Activated T-cell treated with anti-CD3 and anti-CD28 coated beads, Interleukin-2, amount 50 U/mL, for 24 hours (primary cell): ENCODE results near the gene CXCL16.
"Not testable (repeated sequence)": the region's sequence is repeated elsewhere in the genome, so short reads cannot be mapped to it uniquely, and the experiment has no call there.

Experiments
- DNase-seq: peaks from one replicate; pipeline ENCODE4 v3.0.0-alpha.2; 2020
- H3K27ac Mint-ChIP-seq: 2 replicates; pipeline ENCODE4 v1.8.0; 2020; ENCODE audit warnings: mild to moderate bottlenecking, mixed read lengths
- H3K27me3 Mint-ChIP-seq: 2 replicates; pipeline ENCODE4 v1.8.0; 2020; ENCODE audit warnings: mixed read lengths
- H3K36me3 Mint-ChIP-seq: 2 replicates; pipeline ENCODE4 v1.8.0; 2020; ENCODE audit warnings: low read depth, mixed read lengths
- H3K4me1 Mint-ChIP-seq: 2 replicates; pipeline ENCODE4 v1.8.0; 2020; ENCODE audit warnings: low read depth, mixed read lengths
- H3K4me3 Mint-ChIP-seq: 2 replicates; pipeline ENCODE4 v1.8.0; 2020; ENCODE audit warnings: mild to moderate bottlenecking, moderate library complexity, mixed read lengths
- H3K9me3 Mint-ChIP-seq: 2 replicates; pipeline ENCODE4 v1.8.0; 2020; ENCODE audit warnings: mixed read lengths

Gene CXCL16

GRCh38 chr17:4706121-4706520, 33.6 kb downstream of the CXCL16 start:
- Mint-ChIP-seq H3K27ac (peak overlapping the region; percentile 15), H3K36me3 (peaks cover 52% of the 10 kb centered on the region), H3K4me3 (peak overlapping the region; percentile 94), H3K27me3 (no peaks in the 10 kb centered on the region), H3K4me1 (peaks cover 62% of the 10 kb centered on the region), H3K9me3 (no peaks in the 10 kb centered on the region)
- no peak for DNase-seq

- H3K4me1 Mint-ChIP-seq, result peaks cover 64% of the 10 kb centered on the region
- peak overlapping the region; percentile 99 for H3K27ac Mint-ChIP-seq
- peak overlapping the region; percentile 94 for H3K4me3 Mint-ChIP-seq
- H3K27me3 Mint-ChIP-seq, result no peaks in the 10 kb centered on the region
- no peak for DNase-seq
- H3K9me3 Mint-ChIP-seq, result no peaks in the 10 kb centered on the region
- H3K36me3 Mint-ChIP-seq, result peaks cover 55% of the 10 kb centered on the region
Measured at GRCh38 chr17:4704991-4705390, 34.7 kb downstream of the CXCL16 start.

- not testable (repeated sequence) for H3K27me3 Mint-ChIP-seq, H3K9me3 Mint-ChIP-seq, DNase-seq
- Mint-ChIP-seq H3K4me3 (peak overlapping the region; percentile 94), H3K36me3 (peaks cover 58% of the 10 kb centered on the region), H3K4me1 (peaks cover 61% of the 10 kb centered on the region), H3K27ac (peak overlapping the region; percentile 99)
Measured at GRCh38 chr17:4704574-4704907, 35.2 kb downstream of the CXCL16 start.

- H3K36me3 Mint-ChIP-seq, result peaks cover 69% of the 10 kb centered on the region
- H3K4me3 Mint-ChIP-seq, result peak overlapping the region; percentile 94
- no peak for DNase-seq
- no peaks in the 10 kb centered on the region for H3K9me3 Mint-ChIP-seq
- H3K27me3 Mint-ChIP-seq, result no peaks in the 10 kb centered on the region
- peak overlapping the region; percentile 99 for H3K27ac Mint-ChIP-seq
- H3K4me1 Mint-ChIP-seq, result peaks cover 56% of the 10 kb centered on the region
Measured at GRCh38 chr17:4703330-4703691, 36.4 kb downstream of the CXCL16 start.

GRCh38 chr17:4701116-4701515, 38.6 kb downstream of the CXCL16 start:
- DNase-seq, result no peak
- H3K4me3 Mint-ChIP-seq, result peak overlapping the region; percentile 94
- H3K9me3 Mint-ChIP-seq, result no peaks in the 10 kb centered on the region
- H3K27ac Mint-ChIP-seq, result peak overlapping the region; percentile 83
- peaks cover 67% of the 10 kb centered on the region for H3K4me1 Mint-ChIP-seq
- peaks cover 87% of the 10 kb centered on the region for H3K36me3 Mint-ChIP-seq
- no peaks in the 10 kb centered on the region for H3K27me3 Mint-ChIP-seq

- peaks cover 86% of the 10 kb centered on the region for H3K36me3 Mint-ChIP-seq
- not testable (repeated sequence) for H3K4me3 Mint-ChIP-seq, H3K9me3 Mint-ChIP-seq, DNase-seq, H3K27me3 Mint-ChIP-seq, H3K27ac Mint-ChIP-seq
- peaks cover 60% of the 10 kb centered on the region for H3K4me1 Mint-ChIP-seq
Measured at GRCh38 chr17:4699401-4700056, 40.2 kb downstream of the CXCL16 start.

- Mint-ChIP-seq H3K4me1 (peaks cover 56% of the 10 kb centered on the region), H3K27me3 (no peaks in the 10 kb centered on the region), H3K27ac (peak overlapping the region; percentile 88), H3K4me3 (peak overlapping the region; percentile 21), H3K36me3 (peaks cover 84% of the 10 kb centered on the region), H3K9me3 (no peaks in the 10 kb centered on the region)
- no peak for DNase-seq
Measured at GRCh38 chr17:4696437-4696805, 43.3 kb downstream of the CXCL16 start.

GRCh38 chr17:4693416-4693815, 46.3 kb downstream of the CXCL16 start:
- Mint-ChIP-seq H3K4me1 (peaks cover 68% of the 10 kb centered on the region), H3K4me3 (no peak overlapping the region), H3K9me3 (no peaks in the 10 kb centered on the region), H3K36me3 (peaks cover 87% of the 10 kb centered on the region), H3K27me3 (no peaks in the 10 kb centered on the region), H3K27ac (no peak overlapping the region)
- DNase-seq, result no peak

- Mint-ChIP-seq H3K4me1 (peaks cover 60% of the 10 kb centered on the region), H3K27me3 (no peaks in the 10 kb centered on the region), H3K36me3 (peaks cover 89% of the 10 kb centered on the region), H3K4me3 (no peak overlapping the region), H3K9me3 (no peaks in the 10 kb centered on the region), H3K27ac (no peak overlapping the region)
- DNase-seq, result no peak
Measured at GRCh38 chr17:4691686-4692085, 48.0 kb downstream of the CXCL16 start.

- peaks cover 88% of the 10 kb centered on the region for H3K36me3 Mint-ChIP-seq
- peaks cover 54% of the 10 kb centered on the region for H3K4me1 Mint-ChIP-seq
- no peak for DNase-seq
- H3K27me3 Mint-ChIP-seq, result no peaks in the 10 kb centered on the region
- no peaks in the 10 kb centered on the region for H3K9me3 Mint-ChIP-seq
- no peak overlapping the region for H3K27ac Mint-ChIP-seq
- no peak overlapping the region for H3K4me3 Mint-ChIP-seq
Measured at GRCh38 chr17:4690745-4691144, 49.0 kb downstream of the CXCL16 start.

GRCh38 chr17:4689872-4690271, 49.9 kb downstream of the CXCL16 start:
- DNase-seq, H3K4me3 Mint-ChIP-seq, H3K9me3 Mint-ChIP-seq, H3K27me3 Mint-ChIP-seq: not testable (repeated sequence)
- peaks cover 49% of the 10 kb centered on the region for H3K4me1 Mint-ChIP-seq
- peaks cover 89% of the 10 kb centered on the region for H3K36me3 Mint-ChIP-seq
- peak overlapping the region; percentile 18 for H3K27ac Mint-ChIP-seq

GRCh38 chr17:4683739-4684138, 56.0 kb downstream of the CXCL16 start:
- not testable (repeated sequence) for H3K9me3 Mint-ChIP-seq, H3K27ac Mint-ChIP-seq

More at GRCh38 chr17:4683739-4684138, 56.0 kb downstream of the CXCL16 start:
- Mint-ChIP-seq H3K36me3 (peaks cover 91% of the 10 kb centered on the region), H3K4me1 (peaks cover 27% of the 10 kb centered on the region)
- not testable (repeated sequence) for H3K27me3 Mint-ChIP-seq, H3K4me3 Mint-ChIP-seq, DNase-seq
